ENCODE measurements around the gene PRG2. TPM values are rescaled to one million over a fixed set of nuclear protein-coding genes. Genes with fewer than 3 reads are reported as not detected.

PRG2 gene
- total and polyA plus RNA-seq, 9 of the 15 experiments (the other 6 are each of a cell fraction or from before 2014, with no cell fraction given): 1.8 to 78.0 (median 26.6) TPM

GRCh38 chr11:57395905-57396623 is 5.6 kb upstream of the PRG2 start (continued):
- peak; percentile 88 for TF ChIP-seq HMBOX1 (IDR thresholded peaks at IDR 0.05)
- TF ChIP-seq, protein P1, sequence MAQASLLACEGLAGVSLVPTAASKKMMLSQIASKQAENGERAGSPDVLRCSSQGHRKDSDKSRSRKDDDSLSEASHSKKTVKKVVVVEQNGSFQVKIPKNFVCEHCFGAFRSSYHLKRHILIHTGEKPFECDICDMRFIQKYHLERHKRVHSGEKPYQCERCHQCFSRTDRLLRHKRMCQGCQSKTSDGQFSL (CRISPR knock-in tag; IDR thresholded peaks at IDR 0.05): no peak
- TF ChIP-seq, protein P1 (tag; IDR thresholded peaks at IDR 0.05): 0 out of 4 replicates have a peak, but pooled peaks of 1 of the 2 experiments have one; percentile 28
- TF ChIP-seq ZNF592 (IDR thresholded peaks at IDR 0.05): peak; percentile 81
- TF ChIP-seq CBX5 (IDR thresholded peaks at IDR 0.05; ENCODE audit: borderline replicate concordance, low read depth): no peak
- 0 out of 4 replicates have a peak, but pooled peaks of 1 of the 2 experiments have one; percentile 14 for TF ChIP-seq NRF1 (conservative IDR thresholded peaks at IDR 0.05 in 1 of 2, IDR thresholded peaks at IDR 0.05 in 1 of 2)
- TF ChIP-seq ZNF586 (CRISPR knock-in tag; conservative IDR thresholded peaks at IDR 0.05): no peak
- TF ChIP-seq, protein P2, sequence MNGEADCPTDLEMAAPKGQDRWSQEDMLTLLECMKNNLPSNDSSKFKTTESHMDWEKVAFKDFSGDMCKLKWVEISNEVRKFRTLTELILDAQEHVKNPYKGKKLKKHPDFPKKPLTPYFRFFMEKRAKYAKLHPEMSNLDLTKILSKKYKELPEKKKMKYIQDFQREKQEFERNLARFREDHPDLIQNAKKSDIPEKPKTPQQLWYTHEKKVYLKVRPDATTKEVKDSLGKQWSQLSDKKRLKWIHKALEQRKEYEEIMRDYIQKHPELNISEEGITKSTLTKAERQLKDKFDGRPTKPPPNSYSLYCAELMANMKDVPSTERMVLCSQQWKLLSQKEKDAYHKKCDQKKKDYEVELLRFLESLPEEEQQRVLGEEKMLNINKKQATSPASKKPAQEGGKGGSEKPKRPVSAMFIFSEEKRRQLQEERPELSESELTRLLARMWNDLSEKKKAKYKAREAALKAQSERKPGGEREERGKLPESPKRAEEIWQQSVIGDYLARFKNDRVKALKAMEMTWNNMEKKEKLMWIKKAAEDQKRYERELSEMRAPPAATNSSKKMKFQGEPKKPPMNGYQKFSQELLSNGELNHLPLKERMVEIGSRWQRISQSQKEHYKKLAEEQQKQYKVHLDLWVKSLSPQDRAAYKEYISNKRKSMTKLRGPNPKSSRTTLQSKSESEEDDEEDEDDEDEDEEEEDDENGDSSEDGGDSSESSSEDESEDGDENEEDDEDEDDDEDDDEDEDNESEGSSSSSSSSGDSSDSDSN (IDR thresholded peaks at IDR 0.05; ENCODE audit: borderline replicate concordance in 1 of 2, low read depth in 2 of 2, low read length in 2 of 2): 0 out of 4 replicates have a peak, but pooled peaks of 1 of the 2 experiments have one; percentile 63
- TF ChIP-seq MLLT1 (IDR thresholded peaks at IDR 0.05): peak in 1 of 2 experiments; percentile 28; a peak in 1 of 4 replicates
- peak; percentile 55 for TF ChIP-seq NFIC (IDR thresholded peaks at IDR 0.05)
- TF ChIP-seq, protein P3, sequence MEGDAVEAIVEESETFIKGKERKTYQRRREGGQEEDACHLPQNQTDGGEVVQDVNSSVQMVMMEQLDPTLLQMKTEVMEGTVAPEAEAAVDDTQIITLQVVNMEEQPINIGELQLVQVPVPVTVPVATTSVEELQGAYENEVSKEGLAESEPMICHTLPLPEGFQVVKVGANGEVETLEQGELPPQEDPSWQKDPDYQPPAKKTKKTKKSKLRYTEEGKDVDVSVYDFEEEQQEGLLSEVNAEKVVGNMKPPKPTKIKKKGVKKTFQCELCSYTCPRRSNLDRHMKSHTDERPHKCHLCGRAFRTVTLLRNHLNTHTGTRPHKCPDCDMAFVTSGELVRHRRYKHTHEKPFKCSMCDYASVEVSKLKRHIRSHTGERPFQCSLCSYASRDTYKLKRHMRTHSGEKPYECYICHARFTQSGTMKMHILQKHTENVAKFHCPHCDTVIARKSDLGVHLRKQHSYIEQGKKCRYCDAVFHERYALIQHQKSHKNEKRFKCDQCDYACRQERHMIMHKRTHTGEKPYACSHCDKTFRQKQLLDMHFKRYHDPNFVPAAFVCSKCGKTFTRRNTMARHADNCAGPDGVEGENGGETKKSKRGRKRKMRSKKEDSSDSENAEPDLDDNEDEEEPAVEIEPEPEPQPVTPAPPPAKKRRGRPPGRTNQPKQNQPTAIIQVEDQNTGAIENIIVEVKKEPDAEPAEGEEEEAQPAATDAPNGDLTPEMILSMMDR (IDR thresholded peaks at IDR 0.05 in 2 of 3, conservative IDR thresholded peaks at IDR 0.05 in 1 of 3; ENCODE audit: insufficient read depth in 2 of 3, low read depth in 1 of 3, low read length in 3 of 3): no peak; a peak in 1 of 6 replicates
- TF ChIP-seq TRIM24 (IDR thresholded peaks at IDR 0.05): peak; percentile 4 to 64; a peak in 2 of 4 replicates
- peak; percentile 48; the same call in 1 of the 2 replicates for TF ChIP-seq RNF2 (IDR thresholded peaks at IDR 0.05)
- TF ChIP-seq POLR2AphosphoS5 (IDR thresholded peaks at IDR 0.05; ENCODE audit: control insufficient read depth, insufficient read depth, low read depth, low read length): peak; percentile 71; the same call in 1 of the 2 replicates

Measured in K562 (cell line).